CD4-positive, alpha-beta T cell treated with Interleukin-17A for 1 hour (primary cell): ENCODE results near the gene TNIK.
A peak's percentile ranks its signal among the peaks of the same experiment; 100 is the strongest.

ENCODE experiments used
- DNase-seq: peaks from one replicate; pipeline ENCODE4 v3.0.0-alpha.2; 2020

TNIK gene

GRCh38 chr3:171057072-171057471 lies 403.1 kb downstream of the TNIK start:
- no peak for DNase-seq

GRCh38 chr3:171056528-171056927 lies 403.7 kb downstream of the TNIK start:
- DNase-seq = no peak

GRCh38 chr3:171055336-171056178 lies 404.6 kb downstream of the TNIK start:
- no peak for DNase-seq

GRCh38 chr3:171054921-171055320 lies 405.3 kb downstream of the TNIK start:
- no peak for DNase-seq

- DNase-seq = no peak
Measured at GRCh38 chr3:171054231-171054630, 406.0 kb downstream of the TNIK start.

GRCh38 chr3:171049861-171050444 lies 410.3 kb downstream of the TNIK start:
- peak; percentile 51 for DNase-seq

- no peak for DNase-seq
Measured at GRCh38 chr3:171046760-171047159, 413.4 kb downstream of the TNIK start.

GRCh38 chr3:171044835-171045793 lies 415.1 kb downstream of the TNIK start:
- DNase-seq = no peak

- DNase-seq = no peak
Measured at GRCh38 chr3:171044384-171044783, 415.8 kb downstream of the TNIK start.

GRCh38 chr3:171039674-171040073 lies 420.5 kb downstream of the TNIK start:
- no peak for DNase-seq

GRCh38 chr3:171038342-171038741 lies 421.9 kb downstream of the TNIK start:
- no peak for DNase-seq

GRCh38 chr3:171028779-171029232 lies 431.4 kb downstream of the TNIK start:
- DNase-seq = no peak

GRCh38 chr3:171028025-171028778 lies 432.0 kb downstream of the TNIK start:
- peak; percentile 10 for DNase-seq

GRCh38 chr3:171026597-171027293 lies 433.5 kb downstream of the TNIK start, which contains the start of gene SLC2A2:
SLC2A2 (minus strand) TSS chr3:171026720; CDS start chr3:171026670, 50 bp downstream.
- no peak for DNase-seq

- no peak for DNase-seq
Measured at GRCh38 chr3:171023566-171023965, 436.6 kb downstream of the TNIK start.

GRCh38 chr3:171021377-171021776 lies 438.8 kb downstream of the TNIK start:
- DNase-seq = no peak

- DNase-seq = no peak
Measured at GRCh38 chr3:171018156-171018935, 441.9 kb downstream of the TNIK start.

- no peak for DNase-seq
Measured at GRCh38 chr3:171013822-171014748, 446.1 kb downstream of the TNIK start.

GRCh38 chr3:171011873-171012336 lies 448.3 kb downstream of the TNIK start:
- DNase-seq = no peak
